NK-92 treated with Interleukin-12 subunit alpha and Interleukin-12 subunit beta, amount 100 ng/mL, for 24 hours (cell line): ENCODE results near the gene ITIH5.

ENCODE experiments used
- DNase-seq: peaks from one replicate; lab custom pipeline; 2025; lab: John Stamatoyannopoulos, UW

ITIH5 gene

DNA sequence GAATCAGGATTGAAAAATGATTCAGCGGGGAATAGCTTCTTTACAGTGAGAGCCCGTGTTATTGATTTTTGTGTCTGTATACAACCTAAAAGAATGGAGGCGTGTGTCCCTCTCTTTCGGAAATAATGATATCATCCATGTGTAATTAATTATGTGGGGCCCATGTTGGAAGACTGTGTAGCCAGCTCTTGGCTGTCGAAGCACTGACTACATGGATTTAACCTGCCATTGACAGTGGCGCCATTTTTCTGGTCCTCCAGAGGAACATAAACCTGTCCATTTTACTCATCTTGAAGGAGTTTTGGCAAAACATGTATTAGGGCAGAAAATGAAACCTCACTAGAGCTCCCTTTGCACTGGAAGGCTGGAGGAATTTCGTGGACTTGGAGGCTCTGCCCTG, 119.6 kb downstream of the ITIH5 start:
- no peak for DNase-seq

GRCh38 chr10:7546385-7546967, 120.3 kb downstream of the ITIH5 start:
- no peak for DNase-seq

DNA sequence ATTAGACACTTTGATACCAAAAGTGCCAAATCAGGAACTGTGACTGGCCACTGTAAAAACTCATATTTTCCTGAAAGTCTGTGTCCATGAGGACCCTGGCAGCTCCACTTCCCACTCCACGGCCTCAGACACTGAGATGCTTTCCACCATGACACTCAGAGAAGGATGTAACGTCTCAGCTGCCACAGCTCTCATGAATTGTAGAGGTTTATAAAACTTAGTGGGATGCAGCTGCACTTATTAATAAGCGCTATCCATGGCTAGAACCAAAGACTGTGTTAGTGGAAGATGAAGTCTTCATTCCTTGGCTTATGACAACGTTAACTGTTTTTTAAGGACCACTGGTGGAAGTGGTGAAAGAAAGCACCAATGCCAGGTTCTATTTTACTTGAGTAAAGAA, 121.0 kb downstream of the ITIH5 start:
- no peak for DNase-seq

GRCh38 chr10:7545261-7545660, 121.5 kb downstream of the ITIH5 start:
- DNase-seq: no peak

DNA sequence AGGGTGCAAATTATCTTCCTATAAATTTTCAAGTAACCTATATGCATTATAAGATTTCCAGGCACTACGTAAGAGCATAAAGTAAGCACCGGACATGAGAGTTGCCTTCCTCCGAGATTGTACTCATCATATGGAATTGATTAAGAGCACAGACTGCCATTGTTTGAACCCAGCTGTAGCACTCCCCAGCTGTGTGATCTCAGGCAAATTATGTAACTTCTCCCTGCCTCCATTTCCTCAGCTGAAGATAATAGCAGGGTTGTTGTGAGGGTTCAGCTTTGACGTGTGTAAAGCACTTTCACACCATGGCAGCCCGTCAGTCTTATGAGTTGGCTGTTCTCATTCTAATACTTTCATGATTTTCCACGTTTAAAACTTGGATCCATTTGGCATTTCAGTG, 122.6 kb downstream of the ITIH5 start:
- no peak for DNase-seq

GRCh38 chr10:7542189-7542914, 124.4 kb downstream of the ITIH5 start:
- DNase-seq: no peak

DNA sequence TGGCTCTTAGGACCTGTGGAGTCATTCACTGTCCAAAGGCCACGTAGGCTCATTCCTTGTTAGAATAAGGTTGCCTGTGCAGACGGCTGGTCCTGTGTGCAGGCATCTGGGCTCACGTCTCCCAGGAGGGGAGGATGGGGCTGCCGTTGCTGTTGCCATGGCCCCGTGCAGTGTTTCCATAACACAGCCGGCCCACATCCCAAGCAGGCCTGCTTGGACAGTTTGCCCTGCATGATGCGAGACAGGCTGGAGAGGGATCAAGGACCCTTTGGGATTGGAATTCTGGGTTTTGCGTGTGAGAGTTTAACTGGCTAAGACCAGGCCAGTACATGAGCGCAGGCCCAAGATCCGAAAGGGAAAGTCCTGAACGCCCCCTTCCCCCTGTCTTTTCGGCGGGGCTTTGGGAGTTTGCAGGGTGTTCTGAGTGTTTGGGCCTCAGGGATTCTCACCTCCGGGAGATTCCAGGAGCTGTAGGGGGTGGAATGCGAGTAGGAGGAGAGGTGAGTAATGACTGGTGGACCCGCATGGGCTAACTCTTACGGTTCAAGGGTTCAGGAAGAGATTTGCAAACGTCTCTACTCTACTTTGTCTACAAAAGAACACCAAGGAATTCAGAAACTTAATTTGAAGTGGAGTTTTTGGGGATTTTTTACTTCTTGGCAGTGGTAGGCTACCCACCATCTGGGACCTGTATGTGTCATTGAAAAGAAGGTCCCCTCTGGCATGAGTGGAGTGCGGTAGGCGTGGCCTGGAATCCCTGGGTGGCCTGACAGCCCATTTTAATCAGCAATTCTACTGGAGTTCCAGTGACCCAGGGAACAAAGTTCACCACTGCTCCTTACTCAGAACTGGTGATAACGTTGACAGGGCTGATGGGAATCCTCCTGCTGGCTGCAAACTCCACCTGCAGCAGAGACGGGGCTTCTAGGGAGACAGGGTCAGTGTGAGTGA, 125.4 kb downstream of the ITIH5 start:
- DNase-seq: no peak

DNA sequence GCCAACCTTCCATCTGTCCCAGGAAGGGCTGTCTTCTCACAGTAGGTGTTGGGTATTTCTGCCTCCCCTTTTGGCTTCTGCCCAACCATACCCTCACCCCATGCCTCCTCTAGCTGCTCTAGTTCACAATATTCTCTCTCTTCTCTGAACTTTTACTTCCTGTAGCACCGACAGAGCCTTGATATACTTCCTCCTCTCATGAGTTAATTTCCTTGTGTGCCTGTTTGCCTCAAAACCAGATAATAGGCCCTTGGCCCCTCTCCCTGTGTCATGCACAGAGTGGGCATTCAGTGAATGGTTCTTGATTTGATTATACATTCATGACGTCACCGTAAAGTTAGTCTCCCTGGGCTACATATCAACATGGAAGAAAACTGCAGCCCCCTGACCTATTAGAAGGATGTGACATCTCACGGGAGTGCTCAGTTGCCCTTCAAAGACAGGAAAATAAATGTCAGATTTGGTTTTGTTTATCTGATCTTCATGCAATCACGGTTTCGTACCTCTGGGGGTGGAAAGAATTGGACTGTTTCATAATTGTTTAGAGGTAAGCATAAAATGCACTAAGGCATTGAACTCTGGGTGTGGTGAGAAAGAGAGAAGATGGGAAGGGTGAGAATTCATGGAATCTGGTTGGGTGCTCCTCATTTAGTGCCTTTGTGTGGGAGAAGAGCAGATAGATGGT, 127.7 kb downstream of the ITIH5 start:
- DNase-seq: no peak

DNA sequence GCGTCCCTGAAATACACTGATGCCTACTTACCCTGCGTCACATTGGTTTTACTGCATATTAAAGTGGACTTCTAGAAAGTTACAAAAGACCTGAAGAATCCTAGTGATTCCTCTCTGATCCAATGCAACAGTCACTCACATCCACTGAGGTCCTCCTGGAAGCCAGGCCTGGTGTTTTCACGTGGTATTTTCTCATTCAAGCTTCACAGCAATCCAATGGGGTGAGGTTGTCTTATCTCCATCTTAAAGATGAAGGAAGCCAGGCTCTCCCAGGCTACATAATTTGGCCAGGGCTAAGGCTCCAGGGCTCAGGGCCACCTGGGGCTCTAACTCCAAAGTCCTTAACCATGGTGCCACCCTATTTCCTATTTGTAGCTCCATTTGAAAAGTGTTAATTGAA, 129.6 kb downstream of the ITIH5 start:
- no peak for DNase-seq

DNA sequence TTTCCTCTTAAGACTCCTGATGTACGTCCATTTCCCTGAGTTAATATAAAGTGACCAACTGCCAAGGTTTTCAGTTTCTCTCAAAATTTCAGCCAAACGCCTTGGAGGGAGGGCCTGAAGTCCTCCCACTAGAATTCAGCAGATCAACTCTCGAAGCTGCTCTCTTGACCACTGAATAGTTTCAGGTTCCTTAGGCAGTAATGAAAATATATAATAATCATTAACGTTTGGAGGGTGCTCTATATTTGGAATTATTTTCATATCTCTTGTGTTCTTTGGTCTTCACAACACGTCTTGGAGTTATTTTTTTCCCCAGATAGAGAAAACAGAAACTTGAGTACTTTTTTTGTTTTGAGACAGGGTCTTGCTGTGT, 132.3 kb downstream of the ITIH5 start:
- no peak for DNase-seq

DNA sequence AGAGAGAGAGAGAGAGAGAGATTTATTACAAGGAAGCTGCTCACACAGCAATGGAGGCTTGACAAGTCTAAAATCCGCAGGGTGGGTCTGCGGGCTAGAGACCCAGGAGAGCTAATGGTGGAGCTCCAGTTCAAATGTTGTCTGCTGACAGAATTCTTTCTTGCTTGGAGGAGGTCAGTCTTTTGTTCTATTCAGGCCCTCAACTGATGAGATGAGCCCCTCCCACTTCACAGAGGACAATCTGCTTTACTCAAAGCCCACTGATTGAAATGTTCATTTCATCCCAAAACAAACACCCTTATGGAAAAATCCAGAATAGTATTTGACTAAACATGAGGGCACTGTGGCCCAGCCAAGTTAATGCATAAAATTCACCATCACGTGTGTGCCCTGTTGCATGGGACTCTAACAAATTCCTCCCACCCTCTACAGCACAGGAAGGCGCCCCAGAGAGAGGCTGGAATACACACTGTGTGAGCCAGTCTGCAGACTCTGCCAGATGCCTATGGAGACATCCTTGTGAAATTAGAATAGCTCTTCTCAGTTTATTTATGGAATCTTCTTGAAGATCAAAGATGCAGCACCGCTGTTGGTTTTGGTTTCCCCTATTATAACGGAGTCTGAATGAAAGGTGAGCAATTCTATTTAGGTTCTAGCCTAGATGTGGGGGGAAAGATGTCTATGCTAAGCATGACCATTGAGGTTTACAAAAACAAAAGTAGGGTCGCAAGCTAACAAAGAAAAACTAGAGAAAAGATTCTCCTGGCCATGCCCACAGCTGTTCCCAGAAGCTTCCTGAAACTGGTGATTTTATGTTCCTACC, 132.9 kb downstream of the ITIH5 start:
- no peak for DNase-seq

DNA sequence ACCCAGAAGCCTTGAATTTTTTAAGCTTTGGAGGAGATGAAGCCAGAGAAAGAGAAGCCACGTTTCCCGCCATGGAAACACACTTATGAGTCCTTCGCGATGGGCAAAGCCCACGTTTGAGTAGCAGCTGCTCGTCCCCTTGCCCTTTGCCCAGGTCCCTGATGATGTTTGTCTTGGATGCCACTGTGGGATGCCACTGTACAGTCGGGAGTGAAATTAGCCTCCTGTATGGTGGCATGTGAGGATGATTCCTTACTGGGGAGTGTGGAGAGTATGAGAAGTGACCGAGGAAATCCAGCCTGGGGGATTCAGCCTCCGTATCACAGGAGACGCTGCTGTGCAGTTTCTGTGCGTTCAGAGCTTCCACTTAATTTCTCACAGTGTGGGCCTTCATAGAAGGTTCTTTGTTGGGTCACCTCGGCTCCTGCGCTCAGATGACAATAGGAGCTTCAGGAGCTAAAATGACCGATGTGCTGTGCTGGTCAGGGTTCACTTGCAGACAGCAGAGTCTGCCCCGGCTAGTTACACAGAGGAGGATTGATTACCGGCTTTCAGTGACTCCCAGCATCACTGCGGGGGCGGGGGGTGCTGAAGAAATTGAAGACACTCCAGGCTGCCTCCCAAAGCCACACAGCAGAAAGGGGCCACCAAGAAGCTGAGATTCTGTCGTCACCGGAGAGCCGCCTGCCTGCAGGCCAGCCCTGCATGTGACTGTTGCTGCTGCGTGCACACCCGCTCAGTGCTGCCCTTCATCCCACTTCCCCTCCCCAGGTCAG, 133.9 kb downstream of the ITIH5 start:
- no peak for DNase-seq

GRCh38 chr10:7529638-7530037, 137.1 kb downstream of the ITIH5 start:
- no peak for DNase-seq

DNA sequence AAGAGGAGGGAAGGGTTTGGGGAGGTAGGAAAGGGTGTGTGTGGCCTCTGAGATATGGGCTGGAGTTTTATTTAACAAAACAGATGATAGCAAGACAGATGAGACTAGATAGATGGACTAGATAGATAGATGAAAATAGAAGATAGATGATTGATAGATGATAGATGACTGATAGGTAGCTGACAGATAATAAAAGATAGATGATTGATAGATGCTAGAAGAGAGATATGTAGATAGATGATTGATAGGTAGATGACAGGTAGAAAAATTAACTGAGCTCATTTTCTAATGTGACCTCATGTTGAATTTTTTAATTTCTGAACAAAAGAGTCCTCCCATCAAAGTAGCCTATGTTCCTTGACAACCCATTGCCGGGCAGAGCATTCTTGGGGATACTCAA, 139.3 kb downstream of the ITIH5 start:
- no peak for DNase-seq

- no peak for DNase-seq
Measured at GRCh38 chr10:7526017-7526400, 140.8 kb downstream of the ITIH5 start.

DNA sequence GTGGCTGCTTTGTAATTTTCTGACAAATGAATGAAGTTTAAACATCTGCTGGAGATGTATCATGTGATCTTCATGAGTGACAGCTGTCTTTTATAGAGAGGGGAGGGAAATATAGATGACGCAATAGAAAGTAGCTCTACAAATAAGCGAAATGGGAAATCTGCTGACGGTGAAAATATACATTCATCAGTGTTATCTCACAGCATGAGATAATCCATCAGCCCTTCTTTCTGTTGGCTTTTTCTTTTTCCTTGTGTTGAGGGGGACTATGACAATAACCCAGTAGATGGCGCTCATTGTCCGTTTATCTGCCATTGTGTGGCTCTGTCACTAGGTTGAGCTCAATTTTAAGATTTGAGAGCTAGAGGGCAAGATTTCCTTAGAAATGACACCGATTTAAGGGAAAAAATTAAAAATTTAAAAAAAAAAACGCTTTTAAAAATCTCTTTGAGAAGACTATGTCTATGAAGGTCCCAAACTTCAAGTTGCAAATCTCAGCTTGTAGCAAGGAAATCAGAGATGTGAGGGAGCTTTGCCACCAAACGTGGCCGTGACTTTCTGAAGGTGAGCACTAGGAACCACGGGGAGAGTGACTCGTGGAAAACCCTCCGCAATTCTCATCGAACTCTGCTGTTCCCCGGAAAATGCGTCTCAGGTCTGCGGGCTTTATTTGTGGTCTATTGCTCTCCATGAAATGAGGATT, 141.3 kb downstream of the ITIH5 start:
- DNase-seq: no peak

- no peak for DNase-seq
Measured at GRCh38 chr10:7523656-7524055, 143.1 kb downstream of the ITIH5 start.

GRCh38 chr10:7520507-7521485, 146.0 kb downstream of the ITIH5 start:
- DNase-seq: no peak

- DNase-seq: no peak
Measured at GRCh38 chr10:7519351-7519750, 147.4 kb downstream of the ITIH5 start.
